Choroid plexus epithelial cell (primary cell): ENCODE data around the gene MEIS2.

Experiments
- DNase-seq: peaks from one replicate; pipeline ENCODE4 v3.0.0-alpha.2; 2010; ENCODE audit warnings: low read depth
- H3K4me3 ChIP-seq: 2 replicates; pipeline ENCODE4 v1.5.1; 2011; ENCODE audit warnings: low read depth, mild to moderate bottlenecking, control low read depth, low read length, moderate library complexity
- CTCF ChIP-seq: conservative IDR thresholded peaks from 2 replicates; pipeline ENCODE4 v1.5.1; 2011; ENCODE audit warnings: low read depth, mild to moderate bottlenecking, control low read depth, inconsistent platforms, low read length, moderate library complexity

Gene MEIS2

GRCh38 chr15:36917411-36918267 lies 182.7 kb downstream of the MEIS2 start:
- no peak overlapping the region for H3K4me3 ChIP-seq
- no peak for DNase-seq
- no peak for TF ChIP-seq CTCF

- no peak for TF ChIP-seq CTCF
- DNase-seq = peak; percentile 38
- no peak overlapping the region for H3K4me3 ChIP-seq
These were observed 185.2 kb downstream of the MEIS2 start for GRCh38 chr15:36914960-36915808.

- no peak for DNase-seq
- H3K4me3 ChIP-seq = no peak overlapping the region
- TF ChIP-seq CTCF = no peak
These were observed 185.9 kb downstream of the MEIS2 start for GRCh38 chr15:36914466-36914865.

- H3K4me3 ChIP-seq = no peak overlapping the region
- TF ChIP-seq CTCF = no peak
- peak; percentile 53 for DNase-seq
These were observed 188.0 kb downstream of the MEIS2 start for GRCh38 chr15:36912311-36912712.

- H3K4me3 ChIP-seq = no peak overlapping the region
- no peak for TF ChIP-seq CTCF
- peak; percentile 66 for DNase-seq
These were observed 188.9 kb downstream of the MEIS2 start for GRCh38 chr15:36911322-36911944.

- H3K4me3 ChIP-seq = no peak overlapping the region
- DNase-seq = no peak
- no peak for TF ChIP-seq CTCF
These were observed 191.4 kb downstream of the MEIS2 start for GRCh38 chr15:36908991-36909390.
